Measurements from ENCODE around the gene PLXDC1.

PLXDC1 gene

GRCh38 chr17:39141915-39142664, 9.3 kb downstream of the PLXDC1 start:
- no peak overlapping the region for H3K4me3 ChIP-seq (ENCODE audit: control insufficient read depth, low read depth, low read length)
- TF ChIP-seq CTCF (IDR thresholded peaks at IDR 0.05; ENCODE audit: control insufficient read depth, insufficient read depth, low read depth, low read length, missing control alignments), result no peak
- DNase-seq (ENCODE audit: low read depth), result no peak

- no peak for TF ChIP-seq CTCF (IDR thresholded peaks at IDR 0.05; ENCODE audit: control insufficient read depth, insufficient read depth, low read depth, low read length, missing control alignments)
- H3K4me3 ChIP-seq (ENCODE audit: control insufficient read depth, low read depth, low read length), result no peak overlapping the region
- no peak for DNase-seq (ENCODE audit: low read depth)
These were observed 10.1 kb downstream of the PLXDC1 start for GRCh38 chr17:39141294-39141693.

- no peak for DNase-seq (ENCODE audit: low read depth)
- no peak overlapping the region for H3K4me3 ChIP-seq (ENCODE audit: control insufficient read depth, low read depth, low read length)
- no peak for TF ChIP-seq CTCF (IDR thresholded peaks at IDR 0.05; ENCODE audit: control insufficient read depth, insufficient read depth, low read depth, low read length, missing control alignments)
These were observed 11.9 kb downstream of the PLXDC1 start for GRCh38 chr17:39139561-39139960.

GRCh38 chr17:39139161-39139511, 12.3 kb downstream of the PLXDC1 start:
- DNase-seq (ENCODE audit: low read depth), result peak; percentile 70
- peak overlapping the region; percentile 4; the same call in 1 of the 2 replicates for H3K4me3 ChIP-seq (ENCODE audit: control insufficient read depth, low read depth, low read length)
- no peak for TF ChIP-seq CTCF (IDR thresholded peaks at IDR 0.05; ENCODE audit: control insufficient read depth, insufficient read depth, low read depth, low read length, missing control alignments)

- TF ChIP-seq CTCF (IDR thresholded peaks at IDR 0.05; ENCODE audit: control insufficient read depth, insufficient read depth, low read depth, low read length, missing control alignments), result no peak
- no peak for DNase-seq (ENCODE audit: low read depth)
- H3K4me3 ChIP-seq (ENCODE audit: control insufficient read depth, low read depth, low read length), result peak overlapping the region; percentile 4; the same call in 1 of the 2 replicates
These were observed 12.8 kb downstream of the PLXDC1 start for GRCh38 chr17:39138431-39139160.

- TF ChIP-seq CTCF (IDR thresholded peaks at IDR 0.05; ENCODE audit: control insufficient read depth, insufficient read depth, low read depth, low read length, missing control alignments), result no peak
- H3K4me3 ChIP-seq (ENCODE audit: control insufficient read depth, low read depth, low read length), result no peak overlapping the region
- DNase-seq (ENCODE audit: low read depth), result no peak
These were observed 16.6 kb downstream of the PLXDC1 start for GRCh38 chr17:39134878-39135277.
